ENCODE data around the gene MINAR2.

MINAR2 gene

DNA sequence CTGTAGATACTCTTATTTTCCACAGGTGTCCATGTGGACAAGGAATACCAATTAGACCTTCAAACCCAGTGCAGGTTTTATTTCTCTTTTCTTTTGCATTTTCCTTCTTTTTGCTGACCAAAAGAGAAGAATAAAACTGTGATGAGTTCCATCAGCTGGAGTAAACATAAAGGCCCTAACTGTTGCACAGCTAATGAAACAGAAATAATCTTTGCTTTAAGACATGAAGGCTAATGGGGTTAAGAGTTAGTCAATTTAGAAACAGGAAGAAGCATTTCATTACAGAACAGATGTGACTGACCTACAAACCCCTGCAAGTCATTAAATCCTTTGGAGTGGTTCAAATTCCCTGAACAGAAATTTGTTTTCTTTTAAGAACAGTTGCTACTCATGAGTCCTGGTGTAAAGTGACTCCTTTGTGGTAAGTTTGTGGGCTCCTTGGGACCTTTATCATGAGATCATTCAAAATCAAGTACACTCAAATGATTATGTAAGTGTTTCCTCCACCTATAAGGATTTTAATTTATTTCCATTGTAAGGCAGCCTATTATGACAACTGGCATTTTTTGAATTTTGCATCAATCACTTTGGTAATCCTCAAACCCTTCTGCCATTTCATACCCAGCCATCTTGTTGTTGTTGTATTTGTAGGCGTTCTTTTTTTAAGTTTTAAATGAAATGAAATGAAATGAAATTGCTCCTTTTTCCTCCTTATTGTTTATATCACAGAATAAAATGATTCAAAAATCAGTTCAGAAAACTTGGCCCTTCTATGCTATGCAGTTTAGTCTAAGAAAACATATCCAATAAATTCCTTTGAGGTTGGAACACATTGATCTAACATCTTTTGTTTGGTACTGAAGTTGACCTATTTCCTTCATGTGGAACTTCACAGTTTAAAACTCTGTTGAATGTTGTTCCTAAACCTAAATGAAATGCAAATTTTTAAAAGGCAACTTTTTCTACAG lies 1.3 kb downstream of the MINAR2 start:
- Histone ChIP-seq H3K4me1 (ENCODE audit: insufficient read depth, low read length, severe bottlenecking) (no peaks in the 10 kb centered on the region), H3F3A (ENCODE audit: insufficient read depth, low read length) (no peaks in the 10 kb centered on the region), H4K20me1 (ENCODE audit: insufficient read depth, low read length) (no peaks in the 10 kb centered on the region), H3K27ac (ENCODE audit: low read depth, low read length, poor library complexity, severe bottlenecking) (no peak overlapping the region), H3K9me2 (ENCODE audit: low read depth, low read length) (no peaks in the 10 kb centered on the region), H3K79me2 (ENCODE audit: insufficient read depth, low read length) (no peaks in the 10 kb centered on the region), H2AFZ (ENCODE audit: low read length) (no peak overlapping the region), H3K9ac (ENCODE audit: low read length) (no peak overlapping the region), H3K27me3 (ENCODE audit: insufficient read depth, low read length) (no peaks in the 10 kb centered on the region), H3K4me2 (ENCODE audit: low read length) (no peak overlapping the region), H3K9me3 (ENCODE audit: low read length) (no peaks in the 10 kb centered on the region), H3K36me3 (ENCODE audit: insufficient read depth, low read length) (no peaks in the 10 kb centered on the region), H3K4me3 (ENCODE audit: low read depth, low read length, poor library complexity, severe bottlenecking) (no peak overlapping the region)
- TF ChIP-seq, protein P1, sequence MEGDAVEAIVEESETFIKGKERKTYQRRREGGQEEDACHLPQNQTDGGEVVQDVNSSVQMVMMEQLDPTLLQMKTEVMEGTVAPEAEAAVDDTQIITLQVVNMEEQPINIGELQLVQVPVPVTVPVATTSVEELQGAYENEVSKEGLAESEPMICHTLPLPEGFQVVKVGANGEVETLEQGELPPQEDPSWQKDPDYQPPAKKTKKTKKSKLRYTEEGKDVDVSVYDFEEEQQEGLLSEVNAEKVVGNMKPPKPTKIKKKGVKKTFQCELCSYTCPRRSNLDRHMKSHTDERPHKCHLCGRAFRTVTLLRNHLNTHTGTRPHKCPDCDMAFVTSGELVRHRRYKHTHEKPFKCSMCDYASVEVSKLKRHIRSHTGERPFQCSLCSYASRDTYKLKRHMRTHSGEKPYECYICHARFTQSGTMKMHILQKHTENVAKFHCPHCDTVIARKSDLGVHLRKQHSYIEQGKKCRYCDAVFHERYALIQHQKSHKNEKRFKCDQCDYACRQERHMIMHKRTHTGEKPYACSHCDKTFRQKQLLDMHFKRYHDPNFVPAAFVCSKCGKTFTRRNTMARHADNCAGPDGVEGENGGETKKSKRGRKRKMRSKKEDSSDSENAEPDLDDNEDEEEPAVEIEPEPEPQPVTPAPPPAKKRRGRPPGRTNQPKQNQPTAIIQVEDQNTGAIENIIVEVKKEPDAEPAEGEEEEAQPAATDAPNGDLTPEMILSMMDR (IDR thresholded peaks at IDR 0.05; ENCODE audit: low read length) = no peak
- no peak for TF ChIP-seq EZH2 (IDR thresholded peaks at IDR 0.05; ENCODE audit: borderline replicate concordance, low read length)

DNA sequence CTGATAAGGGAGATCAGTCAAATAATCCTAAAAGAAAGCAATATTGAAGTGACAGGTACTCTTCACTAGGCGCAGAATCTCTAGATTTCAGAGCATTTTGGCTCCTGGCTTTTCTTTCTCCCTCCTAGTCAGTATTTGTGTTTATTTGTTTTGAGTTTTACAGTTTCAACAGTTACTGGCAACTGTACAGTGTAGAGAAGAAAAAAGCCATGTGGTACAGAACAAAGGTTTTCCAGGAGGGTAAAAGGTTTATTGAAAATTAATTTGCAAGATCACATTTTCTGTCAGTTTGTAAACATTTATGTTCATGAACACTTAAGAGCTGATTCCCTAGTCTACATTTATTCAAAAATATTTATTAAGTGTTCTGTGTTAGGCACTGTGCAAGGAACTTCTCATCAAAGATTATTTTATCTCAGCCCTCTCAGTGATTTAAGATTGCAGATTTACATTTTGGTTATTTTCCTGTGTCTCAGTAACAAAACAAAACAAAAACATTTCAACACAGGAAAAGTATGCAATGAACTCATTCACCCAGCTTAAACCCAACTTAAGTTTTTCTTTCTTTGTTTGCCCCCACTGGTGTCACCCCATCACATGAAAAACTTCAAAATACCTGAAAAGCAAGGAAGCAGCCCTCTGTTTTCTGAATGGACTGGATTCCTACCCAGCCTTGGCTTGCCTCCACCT lies 12.9 kb downstream of the MINAR2 start:
- Histone ChIP-seq H4K20me1 (ENCODE audit: insufficient read depth, low read length) (no peaks in the 10 kb centered on the region), H2AFZ (ENCODE audit: low read length) (no peak overlapping the region), H3K9ac (ENCODE audit: low read length) (no peak overlapping the region), H3K27ac (ENCODE audit: low read depth, low read length, poor library complexity, severe bottlenecking) (no peak overlapping the region), H3K4me3 (ENCODE audit: low read depth, low read length, poor library complexity, severe bottlenecking) (no peak overlapping the region), H3K79me2 (ENCODE audit: insufficient read depth, low read length) (no peaks in the 10 kb centered on the region), H3F3A (ENCODE audit: insufficient read depth, low read length) (no peaks in the 10 kb centered on the region), H3K36me3 (ENCODE audit: insufficient read depth, low read length) (no peaks in the 10 kb centered on the region), H3K4me2 (ENCODE audit: low read length) (no peak overlapping the region), H3K27me3 (ENCODE audit: insufficient read depth, low read length) (no peaks in the 10 kb centered on the region), H3K9me2 (ENCODE audit: low read depth, low read length) (no peaks in the 10 kb centered on the region), H3K9me3 (ENCODE audit: low read length) (no peaks in the 10 kb centered on the region), H3K4me1 (ENCODE audit: insufficient read depth, low read length, severe bottlenecking) (no peaks in the 10 kb centered on the region)
- no peak for TF ChIP-seq EZH2 (IDR thresholded peaks at IDR 0.05; ENCODE audit: borderline replicate concordance, low read length)
- TF ChIP-seq, protein P1 (IDR thresholded peaks at IDR 0.05; ENCODE audit: low read length) = no peak

DNA sequence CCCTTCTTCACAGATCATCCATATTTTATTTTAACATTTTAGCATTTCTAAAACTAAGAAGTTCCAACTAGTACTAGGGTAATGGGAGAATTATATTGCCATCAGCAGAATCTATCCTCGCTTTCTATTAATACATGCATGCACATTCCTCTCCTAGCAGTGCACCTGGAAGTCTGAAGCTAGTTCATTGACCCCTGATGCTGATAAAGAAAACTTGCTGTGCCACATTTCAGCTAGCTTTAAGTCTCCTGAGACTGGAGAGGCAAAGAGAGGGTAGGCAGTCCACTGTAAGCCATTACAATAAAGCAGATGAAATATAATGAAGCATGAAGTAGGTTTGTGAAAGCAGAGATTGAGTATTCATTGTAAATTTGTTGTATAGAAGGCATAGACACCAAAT lies 15.8 kb downstream of the MINAR2 start:
- H4K20me1 ChIP-seq (ENCODE audit: insufficient read depth, low read length) = no peaks in the 10 kb centered on the region
- H3K27ac ChIP-seq (ENCODE audit: low read depth, low read length, poor library complexity, severe bottlenecking) = no peak overlapping the region
- TF ChIP-seq, protein P1 (IDR thresholded peaks at IDR 0.05; ENCODE audit: low read length) = no peak
- TF ChIP-seq EZH2 (IDR thresholded peaks at IDR 0.05; ENCODE audit: borderline replicate concordance, low read length) = no peak
- H3K9me2 ChIP-seq (ENCODE audit: low read depth, low read length) = no peaks in the 10 kb centered on the region
- no peak overlapping the region for H3K4me2 ChIP-seq (ENCODE audit: low read length)
- H3K36me3 ChIP-seq (ENCODE audit: insufficient read depth, low read length) = no peaks in the 10 kb centered on the region
- no peaks in the 10 kb centered on the region for H3F3A ChIP-seq (ENCODE audit: insufficient read depth, low read length)
- H3K79me2 ChIP-seq (ENCODE audit: insufficient read depth, low read length) = no peaks in the 10 kb centered on the region
- H3K27me3 ChIP-seq (ENCODE audit: insufficient read depth, low read length) = no peaks in the 10 kb centered on the region
- H3K9ac ChIP-seq (ENCODE audit: low read length) = no peak overlapping the region
- no peak overlapping the region for H3K4me3 ChIP-seq (ENCODE audit: low read depth, low read length, poor library complexity, severe bottlenecking)
- no peaks in the 10 kb centered on the region for H3K9me3 ChIP-seq (ENCODE audit: low read length)
- no peaks in the 10 kb centered on the region for H3K4me1 ChIP-seq (ENCODE audit: insufficient read depth, low read length, severe bottlenecking)
- H2AFZ ChIP-seq (ENCODE audit: low read length) = no peak overlapping the region
